NB4 (cell line): ENCODE measurements around the gene FAM184A.
"Not testable (repeated sequence)": the region's sequence is repeated elsewhere in the genome, so short reads cannot be mapped to it uniquely, and the experiment has no call there.

Experiments used
- DNase-seq: peaks from one replicate; pipeline ENCODE4 v3.0.0; 2010; ENCODE audit warnings: low read depth
- H3K4me3 ChIP-seq: one replicate; pipeline ENCODE4 v1.5.1; 2011; ENCODE audit warnings: mild to moderate bottlenecking, low read depth, low read length, moderate library complexity
- MAX ChIP-seq: IDR thresholded peaks from 2 replicates; pipeline ENCODE4 v1.6.1; 2011; ENCODE audit warnings: low read depth, low read length
- MYC ChIP-seq: IDR thresholded peaks from 2 replicates; pipeline ENCODE4 v1.6.1; 2011; ENCODE audit warnings: low read depth, low read length
- POLR2A ChIP-seq: IDR thresholded peaks from 2 replicates; pipeline ENCODE4 v1.6.1; 2011; ENCODE audit warnings: mild to moderate bottlenecking; ENCODE audit not compliant: insufficient read length; ENCODE audit errors: extremely low read depth
- TF ChIP-seq, protein P1 (sequence below): IDR thresholded peaks from one replicate; pipeline ENCODE4 v1.5.1; 2012; ENCODE audit warnings: low read depth, low read length

Gene FAM184A

DNA sequence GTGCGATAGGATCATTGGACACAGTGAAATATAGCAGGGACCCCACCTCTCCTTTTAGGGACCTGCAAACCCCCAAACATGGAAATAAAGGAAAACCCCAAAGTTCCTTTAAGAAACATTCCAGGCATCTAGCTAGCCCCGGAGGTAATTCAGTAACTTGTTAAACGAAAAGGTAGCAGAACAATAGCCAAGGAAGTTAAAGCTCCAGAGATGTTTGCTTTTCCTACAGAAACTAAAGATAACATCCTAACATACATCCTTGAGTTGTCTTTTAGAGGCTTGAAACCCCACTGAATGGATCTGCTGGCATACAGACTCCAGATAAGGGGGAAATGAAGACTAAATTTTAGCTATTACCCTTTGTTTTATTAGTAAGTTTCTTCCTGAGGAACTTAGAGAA is 51.0 kb downstream of the FAM184A start:
- TF ChIP-seq POLR2A (no peak), MYC (no peak), MAX (no peak)
- TF ChIP-seq, protein P1, sequence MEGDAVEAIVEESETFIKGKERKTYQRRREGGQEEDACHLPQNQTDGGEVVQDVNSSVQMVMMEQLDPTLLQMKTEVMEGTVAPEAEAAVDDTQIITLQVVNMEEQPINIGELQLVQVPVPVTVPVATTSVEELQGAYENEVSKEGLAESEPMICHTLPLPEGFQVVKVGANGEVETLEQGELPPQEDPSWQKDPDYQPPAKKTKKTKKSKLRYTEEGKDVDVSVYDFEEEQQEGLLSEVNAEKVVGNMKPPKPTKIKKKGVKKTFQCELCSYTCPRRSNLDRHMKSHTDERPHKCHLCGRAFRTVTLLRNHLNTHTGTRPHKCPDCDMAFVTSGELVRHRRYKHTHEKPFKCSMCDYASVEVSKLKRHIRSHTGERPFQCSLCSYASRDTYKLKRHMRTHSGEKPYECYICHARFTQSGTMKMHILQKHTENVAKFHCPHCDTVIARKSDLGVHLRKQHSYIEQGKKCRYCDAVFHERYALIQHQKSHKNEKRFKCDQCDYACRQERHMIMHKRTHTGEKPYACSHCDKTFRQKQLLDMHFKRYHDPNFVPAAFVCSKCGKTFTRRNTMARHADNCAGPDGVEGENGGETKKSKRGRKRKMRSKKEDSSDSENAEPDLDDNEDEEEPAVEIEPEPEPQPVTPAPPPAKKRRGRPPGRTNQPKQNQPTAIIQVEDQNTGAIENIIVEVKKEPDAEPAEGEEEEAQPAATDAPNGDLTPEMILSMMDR, result no peak
- no peak for DNase-seq
- no peak overlapping the region for H3K4me3 ChIP-seq

DNA sequence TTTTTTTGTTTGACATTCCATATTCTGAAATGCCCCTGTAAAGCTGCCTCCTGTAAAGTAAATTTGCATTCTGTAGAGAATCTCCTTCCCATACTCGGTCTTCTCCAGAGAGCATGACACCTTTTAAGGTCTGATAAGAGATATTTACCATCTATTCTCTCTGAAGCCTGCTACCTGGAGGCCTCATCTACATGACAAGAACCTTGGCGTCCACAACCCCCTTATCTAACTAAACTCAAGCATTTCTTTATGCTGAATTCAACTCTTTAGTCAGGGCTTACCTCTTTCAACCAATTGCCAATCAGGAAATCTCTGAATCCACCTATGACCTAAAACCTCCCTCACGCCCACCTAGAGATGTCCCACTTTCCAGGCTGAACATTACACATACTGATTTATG is 51.6 kb downstream of the FAM184A start:
- TF ChIP-seq, protein P1, result no peak
- TF ChIP-seq MYC, result no peak
- no peak for TF ChIP-seq MAX
- no peak for TF ChIP-seq POLR2A
- H3K4me3 ChIP-seq, result no peak overlapping the region
- no peak for DNase-seq

- DNase-seq, result no peak
- TF ChIP-seq POLR2A (no peak), MYC (no peak), MAX (no peak)
- TF ChIP-seq, protein P1, result no peak
- H3K4me3 ChIP-seq, result no peak overlapping the region
Observed at GRCh38 chr6:119025793-119026192, 52.7 kb downstream of the FAM184A start.

DNA sequence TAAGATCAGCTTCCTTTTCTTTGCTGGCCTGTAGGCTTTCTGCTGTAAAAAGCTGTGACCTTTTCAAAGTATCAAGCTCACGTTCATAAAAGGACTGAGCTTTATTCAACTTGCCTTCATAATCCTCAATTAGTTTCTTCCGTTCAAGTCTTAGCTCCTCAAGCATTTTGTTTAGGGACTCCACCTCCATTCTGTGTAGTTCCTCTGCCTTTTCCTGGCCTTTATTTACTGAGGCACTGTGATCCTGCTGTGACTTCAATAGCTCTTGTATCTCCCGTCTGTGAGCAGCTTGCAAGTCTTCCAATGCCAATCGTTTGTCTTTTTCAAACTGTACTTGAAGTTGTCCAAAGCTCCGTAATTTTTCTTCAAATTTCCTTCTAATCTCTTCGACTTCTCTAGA is 54.4 kb downstream of the FAM184A start:
- DNase-seq, result no peak
- no peak overlapping the region for H3K4me3 ChIP-seq
- TF ChIP-seq MAX (no peak), MYC (no peak), POLR2A (no peak)
- TF ChIP-seq, protein P1, result no peak

DNA sequence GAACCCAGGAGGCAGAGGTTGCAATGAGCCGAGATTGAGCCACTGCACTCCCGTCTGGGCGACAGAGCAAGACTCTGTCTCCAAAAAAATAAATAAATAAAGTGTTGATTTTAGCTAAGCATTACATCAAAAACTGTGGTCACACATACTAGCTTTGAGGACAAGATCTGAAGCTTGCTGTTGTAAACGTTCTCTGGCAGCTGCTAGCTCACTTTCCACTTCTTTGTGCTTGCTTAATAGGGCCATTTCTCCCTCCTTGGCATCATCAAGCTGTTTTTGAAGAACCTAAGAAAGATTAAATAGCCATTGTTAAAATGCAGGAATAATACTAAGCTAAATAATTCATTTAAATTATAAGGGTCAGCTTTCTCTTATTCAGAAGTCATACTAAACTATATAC is 55.7 kb downstream of the FAM184A start:
- DNase-seq, result no peak
- no peak overlapping the region for H3K4me3 ChIP-seq
- TF ChIP-seq MAX (no peak), POLR2A (no peak)

GRCh38 chr6:119020597-119021561 is 57.6 kb downstream of the FAM184A start:
- TF ChIP-seq MAX, result no peak
- no peak for TF ChIP-seq POLR2A
- no peak for TF ChIP-seq MYC
- TF ChIP-seq, protein P1, result no peak
- DNase-seq, result no peak
- H3K4me3 ChIP-seq, result no peak overlapping the region

DNA sequence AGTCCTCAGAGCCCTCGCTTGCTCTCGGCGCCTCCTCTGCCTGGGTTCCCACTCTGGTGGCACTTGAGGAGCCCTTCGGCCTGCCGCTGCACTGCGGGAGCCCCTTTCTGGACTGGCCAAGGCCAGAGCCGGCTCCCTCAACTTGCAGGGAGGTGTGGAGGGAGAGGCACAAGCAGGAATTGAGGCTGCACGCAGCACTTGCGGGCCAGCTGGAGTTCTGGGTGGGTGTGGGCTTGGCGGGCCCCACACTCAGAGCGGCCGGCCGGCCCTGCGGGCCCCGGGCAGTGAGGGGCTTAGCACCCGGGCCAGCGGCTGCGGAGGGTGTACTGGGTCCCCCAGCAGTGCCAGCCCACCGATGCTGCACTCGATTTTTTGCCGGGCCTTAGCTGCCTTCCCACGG is 63.3 kb downstream of the FAM184A start:
- DNase-seq, H3K4me3 ChIP-seq: not testable (repeated sequence)
